GM19324 (cell line): Measurements from ENCODE around the gene FXYD1.

Experiments used
- ATAC-seq: cut with Tn5 transposase; IDR thresholded peaks from one replicate; pipeline ENCODE4 v1.9.1; 2021; ENCODE audit warnings: mild to moderate bottlenecking, moderate library complexity; ENCODE audit not compliant: unreplicated experiment, low FRiP score

FXYD1 gene

DNA sequence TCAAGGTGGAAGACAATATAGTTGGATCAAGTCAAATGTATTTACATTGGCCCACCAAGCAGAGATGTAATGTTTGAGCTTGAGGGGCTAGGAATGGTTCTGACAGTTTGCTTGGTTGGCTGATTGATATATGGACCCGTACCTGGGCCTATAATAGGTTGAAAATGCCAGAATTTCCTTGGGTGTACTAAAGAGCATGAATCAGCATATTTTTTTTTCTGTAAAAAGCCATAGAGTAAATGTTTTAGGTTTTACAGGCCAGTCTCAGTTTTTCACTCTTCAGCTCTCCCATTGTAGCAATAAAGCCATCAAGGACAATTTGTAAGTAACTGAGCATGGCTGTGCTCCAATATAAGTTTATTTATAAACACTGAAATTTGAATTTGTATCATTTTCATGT lies 42.8 kb downstream of the FXYD1 start:
- ATAC-seq = no peak

DNA sequence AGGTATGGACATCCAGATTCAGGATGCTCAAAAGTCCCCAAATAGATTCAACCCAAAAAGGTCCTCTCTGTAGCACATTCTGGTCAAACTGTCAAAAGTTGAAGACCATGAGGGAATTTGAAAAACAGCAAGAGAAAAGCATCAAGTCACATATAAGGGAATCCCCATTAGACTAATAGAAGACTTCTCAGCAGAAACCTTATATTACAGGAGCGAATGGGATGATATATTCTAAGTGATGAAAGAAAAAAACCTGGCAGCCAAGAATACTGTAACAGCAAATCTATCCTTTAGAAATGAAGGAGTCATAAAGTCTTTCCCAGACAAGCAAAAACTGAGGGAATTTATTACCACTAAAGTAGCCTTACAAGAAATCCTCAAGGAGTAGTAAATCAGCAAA lies 45.6 kb downstream of the FXYD1 start:
- no peak for ATAC-seq

DNA sequence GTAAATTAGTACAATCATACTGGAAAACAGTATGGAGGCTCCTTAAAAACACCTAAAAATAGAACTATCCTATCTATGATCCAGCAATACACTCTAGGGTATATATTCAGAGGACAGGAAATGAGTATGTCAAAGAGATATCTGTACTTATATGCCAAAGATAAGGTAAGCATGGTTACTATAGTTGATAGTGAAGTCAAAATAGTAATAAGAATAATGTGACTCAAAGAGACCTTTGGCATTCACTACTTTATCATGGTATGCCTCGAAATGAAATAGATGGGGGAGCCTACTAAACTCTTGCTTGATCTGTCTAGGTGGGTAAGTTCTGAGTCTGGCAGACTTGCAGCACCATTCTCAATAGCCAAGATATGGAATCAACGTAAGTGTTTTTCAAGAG lies 46.3 kb downstream of the FXYD1 start:
- no peak for ATAC-seq
